Memory B cell (primary cell): Measurements from ENCODE around the gene SHBG.
A peak's percentile ranks its signal among the peaks of the same experiment; 100 is the strongest.

Experiments used
- ATAC-seq: fragments of 150-1000 bp; cut with Tn5 transposase; 2 replicates; pipeline ENCODE4 v1.10.0; 2021; ENCODE audit warnings: low read depth, mild to moderate bottlenecking, moderate library complexity
- DNase-seq, 2 donors: peaks; one replicate each; pipeline ENCODE4 v3.0.0; 2022; ENCODE audit warnings: low spot score in 2 of 2
- H3K27ac Mint-ChIP-seq: one replicate; pipeline ENCODE4 v1.8.0; 2022; ENCODE audit warnings: mild to moderate bottlenecking, moderate library complexity, mixed read lengths
- H3K27me3 Mint-ChIP-seq: one replicate; pipeline ENCODE4 v1.8.0; 2022; ENCODE audit warnings: mixed read lengths
- H3K36me3 Mint-ChIP-seq: one replicate; pipeline ENCODE4 v1.8.0; 2022; ENCODE audit warnings: mild to moderate bottlenecking, mixed read lengths
- H3K4me1 Mint-ChIP-seq: one replicate; pipeline ENCODE4 v1.8.0; 2022; ENCODE audit warnings: mixed read lengths
- H3K4me3 Mint-ChIP-seq: one replicate; pipeline ENCODE4 v1.8.0; 2022; ENCODE audit warnings: mild to moderate bottlenecking, moderate library complexity, mixed read lengths
- H3K9me3 Mint-ChIP-seq: one replicate; pipeline ENCODE4 v1.8.0; 2022; ENCODE audit warnings: mixed read lengths

Gene SHBG

GRCh38 chr17:7650509-7651096 is 20.7 kb downstream of the SHBG start, which contains the start of gene ATP1B2:
Gene ATP1B2 (plus strand): TSS chr17:7650926. CDS start chr17:7651519, 593 bp downstream.
- Mint-ChIP-seq H3K27ac (no peak within 1 kb of the TSS), H3K9me3 (no peaks in the 10 kb centered on the region), H3K4me1 (peaks cover 22% of the 10 kb centered on the region), H3K4me3 (peak within 1 kb of the TSS; percentile 80), H3K27me3 (peaks cover 25% of the 10 kb centered on the region), H3K36me3 (no peaks in the 10 kb centered on the region)
- DNase-seq = peak; percentile 41 to 64
- peak; percentile 78 for ATAC-seq

GRCh38 chr17:7651097-7651664 is 21.2 kb downstream of the SHBG start:
- DNase-seq = no peak
- no peaks in the 10 kb centered on the region for H3K36me3 Mint-ChIP-seq
- peaks cover 24% of the 10 kb centered on the region for H3K27me3 Mint-ChIP-seq
- no peak overlapping the region for H3K27ac Mint-ChIP-seq
- peaks cover 23% of the 10 kb centered on the region for H3K4me1 Mint-ChIP-seq
- peaks cover under 1% of the 10 kb centered on the region for H3K9me3 Mint-ChIP-seq
- no peak for ATAC-seq
- H3K4me3 Mint-ChIP-seq = peak overlapping the region; percentile 80

GRCh38 chr17:7651665-7652387 is 21.9 kb downstream of the SHBG start:
- H3K4me3 Mint-ChIP-seq = peak overlapping the region; percentile 15
- H3K27me3 Mint-ChIP-seq = peaks cover 22% of the 10 kb centered on the region

GRCh38 chr17:7652388-7653356 is 22.7 kb downstream of the SHBG start:
- DNase-seq = no peak
- peaks cover 25% of the 10 kb centered on the region for H3K4me1 Mint-ChIP-seq
- H3K4me3 Mint-ChIP-seq = no peak overlapping the region
- ATAC-seq = no peak
- peaks cover 2% of the 10 kb centered on the region for H3K36me3 Mint-ChIP-seq
- H3K27me3 Mint-ChIP-seq = peaks cover 22% of the 10 kb centered on the region
- peaks cover 3% of the 10 kb centered on the region for H3K9me3 Mint-ChIP-seq
- H3K27ac Mint-ChIP-seq = no peak overlapping the region

More at GRCh38 chr17:7651665-7652387, 21.9 kb downstream of the SHBG start:
- Mint-ChIP-seq H3K9me3 (peaks cover 3% of the 10 kb centered on the region), H3K4me1 (peaks cover 25% of the 10 kb centered on the region), H3K36me3 (no peaks in the 10 kb centered on the region), H3K27ac (no peak overlapping the region)
- no peak for DNase-seq
- ATAC-seq = no peak

- Mint-ChIP-seq H3K4me3 (no peak overlapping the region), H3K27me3 (peaks cover 16% of the 10 kb centered on the region), H3K27ac (peak overlapping the region; percentile 10), H3K4me1 (peaks cover 22% of the 10 kb centered on the region), H3K36me3 (peaks cover 3% of the 10 kb centered on the region), H3K9me3 (peaks cover 3% of the 10 kb centered on the region)
- no peak for DNase-seq
- ATAC-seq = no peak
These were observed 25.1 kb downstream of the SHBG start for GRCh38 chr17:7654832-7655540.

- DNase-seq = peak; percentile 40 to 41
- Mint-ChIP-seq H3K27ac (peak overlapping the region; percentile 10), H3K27me3 (peaks cover 12% of the 10 kb centered on the region), H3K4me1 (peaks cover 17% of the 10 kb centered on the region), H3K9me3 (peaks cover 3% of the 10 kb centered on the region), H3K36me3 (peaks cover 3% of the 10 kb centered on the region), H3K4me3 (no peak overlapping the region)
- ATAC-seq = peak; percentile 71
These were observed 25.6 kb downstream of the SHBG start for GRCh38 chr17:7655541-7655840.

GRCh38 chr17:7656958-7657609 is 27.1 kb downstream of the SHBG start:
- no peak overlapping the region for H3K27ac Mint-ChIP-seq
- H3K27me3 Mint-ChIP-seq = peaks cover 5% of the 10 kb centered on the region
- ATAC-seq (no peak), DNase-seq (no peak)
- peaks cover 3% of the 10 kb centered on the region for H3K36me3 Mint-ChIP-seq
- peaks cover 11% of the 10 kb centered on the region for H3K4me1 Mint-ChIP-seq
- peaks cover 3% of the 10 kb centered on the region for H3K9me3 Mint-ChIP-seq
- H3K4me3 Mint-ChIP-seq = no peak overlapping the region

- Mint-ChIP-seq H3K27ac (no peak overlapping the region), H3K4me3 (no peak overlapping the region)
- ATAC-seq = no peak
These were observed 37.9 kb downstream of the SHBG start for GRCh38 chr17:7667656-7668406.

GRCh38 chr17:7668482-7668881 is 38.5 kb downstream of the SHBG start:
- Mint-ChIP-seq H3K9me3 (no peaks in the 10 kb centered on the region), H3K27me3 (no peaks in the 10 kb centered on the region), H3K4me3 (no peak overlapping the region), H3K4me1 (no peaks in the 10 kb centered on the region), H3K27ac (no peak overlapping the region), H3K36me3 (peaks cover 17% of the 10 kb centered on the region)
- DNase-seq (no peak), ATAC-seq (no peak)

More at GRCh38 chr17:7667656-7668406, 37.9 kb downstream of the SHBG start:
- no peaks in the 10 kb centered on the region for H3K4me1 Mint-ChIP-seq
- no peaks in the 10 kb centered on the region for H3K9me3 Mint-ChIP-seq
- no peaks in the 10 kb centered on the region for H3K27me3 Mint-ChIP-seq
- DNase-seq = no peak
- H3K36me3 Mint-ChIP-seq = peaks cover 12% of the 10 kb centered on the region

GRCh38 chr17:7673239-7673638 is 43.3 kb downstream of the SHBG start:
- DNase-seq = no peak
- Mint-ChIP-seq H3K4me1 (peaks cover 6% of the 10 kb centered on the region), H3K27ac (no peak overlapping the region), H3K36me3 (peaks cover 38% of the 10 kb centered on the region), H3K4me3 (no peak overlapping the region), H3K27me3 (no peaks in the 10 kb centered on the region), H3K9me3 (peaks cover 3% of the 10 kb centered on the region)
- ATAC-seq = no peak

GRCh38 chr17:7674934-7675333 is 45.0 kb downstream of the SHBG start:
- Mint-ChIP-seq H3K9me3 (peaks cover 3% of the 10 kb centered on the region), H3K27ac (no peak overlapping the region), H3K4me1 (peaks cover 6% of the 10 kb centered on the region), H3K27me3 (no peaks in the 10 kb centered on the region), H3K36me3 (peaks cover 37% of the 10 kb centered on the region), H3K4me3 (no peak overlapping the region)
- ATAC-seq = no peak
- no peak for DNase-seq

- no peak for DNase-seq
- Mint-ChIP-seq H3K4me1 (peaks cover 6% of the 10 kb centered on the region), H3K9me3 (peaks cover 3% of the 10 kb centered on the region), H3K4me3 (no peak overlapping the region), H3K36me3 (peaks cover 37% of the 10 kb centered on the region), H3K27ac (no peak overlapping the region), H3K27me3 (no peaks in the 10 kb centered on the region)
- no peak for ATAC-seq
These were observed 46.6 kb downstream of the SHBG start for GRCh38 chr17:7676533-7676932.
